Activated T-helper 9 cell treated with anti-CD3 and anti-CD28 coated beads, Interleukin-2, amount 50 U/mL, for 16 hours (primary cell): ENCODE measurements around the gene PRSS36.
"Not testable (repeated sequence)": the region's sequence is repeated elsewhere in the genome, so short reads cannot be mapped to it uniquely, and the experiment has no call there.

Source experiments
- DNase-seq: peaks from one replicate; pipeline ENCODE4 v3.0.0-alpha.2; 2020; ENCODE audit warnings: low read depth

PRSS36 gene

GRCh38 chr16:31149894-31150890 lies at the start of gene PRSS36:
TSS of gene PRSS36 (minus strand) at chr16:31150066. CDS start at chr16:31150035, 31 bp downstream.
- no peak for DNase-seq

GRCh38 chr16:31199430-31200041 lies 49.7 kb upstream of the PRSS36 start:
- no peak for DNase-seq

GRCh38 chr16:31198207-31198882 lies 48.5 kb upstream of the PRSS36 start:
- no peak for DNase-seq

- DNase-seq, result no peak
Measured at GRCh38 chr16:31196324-31197088, 46.6 kb upstream of the PRSS36 start.

GRCh38 chr16:31195861-31196260 lies 46.0 kb upstream of the PRSS36 start:
- DNase-seq, result not testable (repeated sequence)

GRCh38 chr16:31194898-31195297 lies 45.0 kb upstream of the PRSS36 start:
- DNase-seq, result no peak

GRCh38 chr16:31193874-31194273 lies 44.0 kb upstream of the PRSS36 start:
- DNase-seq, result no peak

GRCh38 chr16:31192856-31193642 lies 43.2 kb upstream of the PRSS36 start:
- no peak for DNase-seq

GRCh38 chr16:31191697-31192428 lies 42.0 kb upstream of the PRSS36 start:
- no peak for DNase-seq

- DNase-seq, result no peak
Measured at GRCh38 chr16:31190818-31191444, 41.1 kb upstream of the PRSS36 start.

GRCh38 chr16:31190061-31190460 lies 40.2 kb upstream of the PRSS36 start:
- DNase-seq, result no peak

- no peak for DNase-seq
Measured at GRCh38 chr16:31189412-31189778, 39.5 kb upstream of the PRSS36 start.

GRCh38 chr16:31188450-31189411 lies 38.9 kb upstream of the PRSS36 start:
- DNase-seq, result no peak

- no peak for DNase-seq
Measured at GRCh38 chr16:31187808-31188189, 37.9 kb upstream of the PRSS36 start.

GRCh38 chr16:31186930-31187807 lies 37.3 kb upstream of the PRSS36 start:
- DNase-seq, result no peak

- DNase-seq, result no peak
Measured at GRCh38 chr16:31186176-31186575, 36.3 kb upstream of the PRSS36 start.

GRCh38 chr16:31185339-31185738 lies 35.5 kb upstream of the PRSS36 start:
- DNase-seq, result no peak

GRCh38 chr16:31184888-31185287 lies 35.0 kb upstream of the PRSS36 start:
- DNase-seq, result no peak
